Upper lobe of left lung (tissue), 6 donors: ENCODE data around the gene PNCK. TPM values are rescaled to one million over a fixed set of nuclear protein-coding genes. Genes with fewer than 3 reads are reported as not detected.

ENCODE experiments used
- ATAC-seq, 2 donors: fragments of 200-7000 bp; cut with Tn5 transposase; one replicate each; pipeline ENCODE4 v1.9.1; 2022; ENCODE audit warnings: mild to moderate bottlenecking in 2 of 2, moderate library complexity in 2 of 2; ENCODE audit not compliant: low FRiP score in 2 of 2
- DNase-seq, 2 donors: peaks; one replicate each; pipeline ENCODE4 v3.0.0-alpha.2; 2019 to 2020
- H3K27ac ChIP-seq, 4 donors: fragments of 200-600 bp; sonication (generic); one replicate each; pipeline ENCODE4 v1.5.1; 2016 to 2019
- H3K27me3 ChIP-seq, 4 donors: fragments of 200-600 bp; sonication (generic); one replicate each; pipeline ENCODE4 v1.5.1; 2017 to 2019
- H3K36me3 ChIP-seq, 4 donors: fragments of 200-600 bp; sonication (generic); one replicate each; pipeline ENCODE4 v1.5.1; 2016 to 2019
- H3K4me1 ChIP-seq, 4 donors: fragments of 200-600 bp; sonication (generic); one replicate each; pipeline ENCODE4 v1.5.1; 2018 to 2019
- H3K4me3 ChIP-seq, 4 donors: fragments of 200-600 bp; sonication (generic); one replicate each; pipeline ENCODE4 v1.5.1; 2017 to 2019; ENCODE audit warnings: mild to moderate bottlenecking in 2 of 4, moderate library complexity in 1 of 4
- H3K9me3 ChIP-seq, 4 donors: fragments of 200-600 bp; sonication (generic); one replicate each; pipeline ENCODE4 v1.5.1; 2018 to 2019
- CTCF ChIP-seq, 6 experiments: fragments of 450-650 bp in 4 of 6; fragments of 200-600 bp in 2 of 6; sonication (generic) in 2 of 6; IDR thresholded peaks; one replicate each; pipeline ENCODE4 v1.5.1; 2016 to 2019; ENCODE audit warnings: antibody characterized with exemption in 6 of 6
- EP300 ChIP-seq, 4 donors: sonication (generic); formaldehyde crosslinking; IDR thresholded peaks; one replicate each; pipeline ENCODE4 v1.5.1; 2017; ENCODE audit warnings: antibody characterized with exemption in 4 of 4, control low read depth in 2 of 4
- POLR2A ChIP-seq, 4 donors: fragments of 450-650 bp; IDR thresholded peaks; one replicate each; pipeline ENCODE4 v1.5.1; 2016 to 2017; ENCODE audit warnings: antibody characterized with exemption in 4 of 4, mild to moderate bottlenecking in 2 of 4
- POLR2AphosphoS5 ChIP-seq, 2 donors: sonication (generic); formaldehyde crosslinking; IDR thresholded peaks; one replicate each; pipeline ENCODE4 v1.5.1; 2017; ENCODE audit warnings: antibody characterized with exemption in 2 of 2
- WGBS, 2 donors: methylation state at CpG; one replicate each; pipeline ENCODE4 v1.1.5; 2017 to 2018; 5-methylcytosine and 5-hydroxymethylcytosine counted together
- total RNA-seq, 6 donors: library from RNA; depleted of rRNA in 4 of 6; stranded (reverse); fragments of >200 nt in 4 of 6; gene quantifications; one replicate each; pipeline versions ENCODE4 v1.1.0 to v1.2.1, GENCODE V29; 2016 to 2021
- donor health status: DM: no; HTN: no; CAD: no; lungs with moderate emphysema.
- donor health status: DM: no; HTN: yes; CAD: no; lungs with severe emphysema.

Gene PNCK
- total RNA-seq, 6 donors from 2014 or later: 0.47 to 5.2 TPM; not detected in 4

DNA sequence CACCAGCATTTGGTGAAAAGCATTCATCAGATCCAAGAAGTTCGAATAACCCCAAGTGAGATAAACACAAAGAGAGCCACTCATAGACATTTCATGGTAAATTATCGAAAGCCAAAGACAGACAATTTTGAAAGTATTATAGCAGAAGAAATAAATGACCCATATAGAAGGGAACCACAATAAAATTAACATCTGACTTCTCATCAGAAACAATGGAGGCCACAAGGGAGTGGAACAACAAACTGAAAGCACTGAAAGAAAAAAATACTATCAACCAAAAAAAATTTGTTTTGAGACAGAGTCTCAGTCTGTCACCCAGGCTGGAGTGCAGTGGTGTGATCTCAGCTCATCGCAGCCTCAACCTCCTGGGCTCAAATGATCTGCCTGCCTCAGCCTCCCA lies 14.3 kb downstream of the PNCK start:
- Histone ChIP-seq H3K4me3 (no peak overlapping the region), H3K27ac (no peak overlapping the region), H3K4me1 (peaks cover 0 to 3% (median 0%) of the 10 kb centered on the region in 4 donors), H3K27me3 (no peaks in the 10 kb centered on the region), H3K9me3 (peaks cover 0 to 12% (median 0%) of the 10 kb centered on the region in 4 donors), H3K36me3 (no peaks in the 10 kb centered on the region)
- DNase-seq (no peak), ATAC-seq (no peak)
- WGBS, 2 donors: 90 to 91% methylated on average over 3 of the region's 3 CpGs
- TF ChIP-seq POLR2AphosphoS5 (IDR thresholded peaks at IDR 0.05) (no peak), POLR2A (IDR thresholded peaks at IDR 0.05) (no peak), EP300 (IDR thresholded peaks at IDR 0.05) (no peak), CTCF (IDR thresholded peaks at IDR 0.05) (no peak)

- DNase-seq (no peak), ATAC-seq (no peak)
These were observed 16.5 kb downstream of the PNCK start for GRCh38 chrX:153657161-153657560.

GRCh38 chrX:153653556-153653955 lies 20.1 kb downstream of the PNCK start:
- DNase-seq: no peak
- ATAC-seq: no peak
- Histone ChIP-seq H3K27me3 (peaks cover 0 to 16% (median 0%) of the 10 kb centered on the region in 4 donors), H3K4me1 (no peaks in the 10 kb centered on the region), H3K27ac (no peak overlapping the region), H3K9me3 (peaks cover 0 to 14% (median 2%) of the 10 kb centered on the region in 4 donors), H3K36me3 (no peaks in the 10 kb centered on the region), H3K4me3 (no peak overlapping the region)
- TF ChIP-seq CTCF (IDR thresholded peaks at IDR 0.05): no peak
- TF ChIP-seq POLR2AphosphoS5 (IDR thresholded peaks at IDR 0.05): no peak
- no peak for TF ChIP-seq EP300 (IDR thresholded peaks at IDR 0.05)
- no peak for TF ChIP-seq POLR2A (IDR thresholded peaks at IDR 0.05)
- WGBS, 2 donors: 72 to 97% methylated on average over 2 of the region's 2 CpGs

More at GRCh38 chrX:153657161-153657560, 16.5 kb downstream of the PNCK start:
- Histone ChIP-seq H3K4me3 (no peak overlapping the region), H3K36me3 (no peaks in the 10 kb centered on the region), H3K9me3 (peaks cover 0 to 18% (median 2%) of the 10 kb centered on the region in 4 donors), H3K27me3 (no peaks in the 10 kb centered on the region), H3K4me1 (no peaks in the 10 kb centered on the region), H3K27ac (no peak overlapping the region)
- 67 to 87% methylated on average over 3 to 9 of the region's 9 CpGs for WGBS, 2 donors
- TF ChIP-seq EP300 (IDR thresholded peaks at IDR 0.05): no peak
- no peak for TF ChIP-seq POLR2AphosphoS5 (IDR thresholded peaks at IDR 0.05)
- TF ChIP-seq CTCF (IDR thresholded peaks at IDR 0.05): no peak
- no peak for TF ChIP-seq POLR2A (IDR thresholded peaks at IDR 0.05)

DNA sequence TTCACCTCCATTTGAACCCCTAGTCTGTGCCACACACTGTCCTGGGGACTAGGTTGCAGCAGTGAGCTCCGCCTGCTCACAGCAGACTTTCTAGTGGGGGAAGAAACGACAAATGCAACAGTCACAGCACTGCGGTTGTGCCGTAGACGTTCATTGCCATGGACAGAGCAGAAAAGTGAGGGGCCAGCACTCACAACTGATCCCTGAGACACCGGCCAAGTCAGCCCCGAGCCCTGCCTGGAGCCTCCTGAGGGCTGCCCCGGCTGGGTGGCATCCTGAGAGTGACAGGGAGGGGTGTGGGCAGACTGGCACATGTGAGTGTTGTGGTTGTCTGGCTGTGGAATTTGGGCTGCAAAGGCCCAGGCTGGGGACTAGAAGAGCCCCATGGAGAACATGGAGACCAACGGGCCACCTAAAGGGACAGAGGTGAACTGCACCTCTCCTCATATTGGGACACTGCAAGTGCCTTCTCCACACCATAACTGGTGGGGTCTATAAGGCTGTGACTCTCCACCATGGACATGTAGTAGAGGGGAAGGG lies 22.0 kb downstream of the PNCK start:
- peaks cover 4 to 15% (median 7%) of the 10 kb centered on the region in 4 donors for H3K4me1 ChIP-seq
- no peaks in the 10 kb centered on the region for H3K36me3 ChIP-seq
- H3K27me3 ChIP-seq: peaks cover 0 to 36% (median 4%) of the 10 kb centered on the region in 4 donors
- ATAC-seq (no peak), DNase-seq (no peak)
- no peak overlapping the region for H3K27ac ChIP-seq
- H3K4me3 ChIP-seq: no peak overlapping the region
- WGBS, 2 donors: 83% methylated on average over 9 of the region's 9 CpGs; no CpG with 5 or more reads in 1 of the 2 donors
- TF ChIP-seq CTCF (IDR thresholded peaks at IDR 0.05) (peak in 3 of 6 experiments; percentile 9 to 14 (median 13)), POLR2AphosphoS5 (IDR thresholded peaks at IDR 0.05) (no peak), POLR2A (IDR thresholded peaks at IDR 0.05) (no peak), EP300 (IDR thresholded peaks at IDR 0.05) (no peak)
- peaks cover 0 to 16% (median 2%) of the 10 kb centered on the region in 4 donors for H3K9me3 ChIP-seq

DNA sequence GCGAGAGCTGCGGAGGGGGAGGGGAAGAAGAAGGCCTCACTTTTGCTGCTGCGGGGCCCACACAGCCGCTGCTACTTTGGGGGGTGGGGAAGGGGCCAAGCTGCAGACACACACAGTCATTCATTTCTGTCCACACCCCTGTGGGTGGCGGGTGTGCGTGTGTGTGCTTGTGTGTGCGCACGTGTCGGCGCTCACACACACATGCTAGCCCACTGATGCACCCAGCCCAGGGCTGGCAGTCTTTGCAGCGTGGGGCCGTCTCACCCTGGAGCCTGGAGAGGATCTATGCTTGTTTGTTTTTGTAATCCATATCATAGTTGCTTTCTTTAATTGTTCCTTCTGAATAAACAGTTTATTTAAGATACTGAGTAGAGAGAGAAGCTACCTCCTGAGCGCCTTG lies 22.7 kb downstream of the PNCK start:
- DNase-seq: no peak
- no peaks in the 10 kb centered on the region for H3K36me3 ChIP-seq
- H3K27me3 ChIP-seq: peaks cover 0 to 42% (median 4%) of the 10 kb centered on the region in 4 donors
- no peak for TF ChIP-seq POLR2AphosphoS5 (IDR thresholded peaks at IDR 0.05)
- TF ChIP-seq EP300 (IDR thresholded peaks at IDR 0.05): no peak
- no peak for TF ChIP-seq CTCF (IDR thresholded peaks at IDR 0.05)
- no peak for TF ChIP-seq POLR2A (IDR thresholded peaks at IDR 0.05)
- H3K27ac ChIP-seq: no peak overlapping the region
- H3K9me3 ChIP-seq: peaks cover 0 to 16% (median 2%) of the 10 kb centered on the region in 4 donors
- ATAC-seq: no peak
- WGBS, 2 donors: 92 to 100% methylated on average over 5 to 13 of the region's 13 CpGs
- no peak overlapping the region for H3K4me3 ChIP-seq
- peaks cover 4 to 15% (median 7%) of the 10 kb centered on the region in 4 donors for H3K4me1 ChIP-seq
